HepG2 (cell line): Measurements from ENCODE around the gene TLCD3B. TPM values are rescaled to one million over a fixed set of nuclear protein-coding genes. Genes with fewer than 3 reads are reported as not detected.
A peak's percentile ranks its signal among the peaks of the same experiment; 100 is the strongest.

Experiments
- BHLHE40 ChIP-seq: IDR thresholded peaks from 2 replicates; pipeline ENCODE4 v1.6.1; 2011; ENCODE audit warnings: low read length, improper control_type of control experiment
- E2F1 ChIP-seq: sonication (generic); formaldehyde crosslinking; IDR thresholded peaks from 2 replicates; pipeline ENCODE4 v1.5.0; 2020; ENCODE audit warnings: missing genetic modification reagents
- HHEX ChIP-seq: IDR thresholded peaks from 2 replicates; pipeline ENCODE4 v1.6.1; 2016; ENCODE audit warnings: control low read depth
- KLF13 ChIP-seq: sonication (generic); formaldehyde crosslinking; IDR thresholded peaks from 2 replicates; pipeline ENCODE4 v1.4.0; 2020; ENCODE audit warnings: mild to moderate bottlenecking, missing genetic modification reagents
- MATR3 ChIP-seq: sonication (generic); formaldehyde crosslinking; IDR thresholded peaks from 2 replicates; pipeline ENCODE4 v1.4.0; 2020; ENCODE audit warnings: missing genetic modification reagents
- NBN ChIP-seq: fragments of 450-650 bp; conservative IDR thresholded peaks from 2 replicates; pipeline ENCODE4 v1.6.1; 2017
- NR2F2 ChIP-seq: IDR thresholded peaks from 2 replicates; pipeline ENCODE4 v1.6.1; 2012; ENCODE audit warnings: low read depth, inconsistent platforms, borderline replicate concordance
- POLR2G ChIP-seq: fragments of 200-400 bp; formaldehyde crosslinking; IDR thresholded peaks from 2 replicates; pipeline ENCODE4 v1.6.1; 2018; ENCODE audit warnings: mild to moderate bottlenecking, low read depth, low read length, moderate library complexity
- SPEN ChIP-seq: sonication (generic); formaldehyde crosslinking; IDR thresholded peaks from 2 replicates; pipeline ENCODE4 v1.5.1; 2020; ENCODE audit warnings: low read depth, mild to moderate bottlenecking, missing genetic modification reagents
- ZEB1 ChIP-seq: IDR thresholded peaks from 2 replicates; pipeline ENCODE4 v1.6.1; 2012; ENCODE audit warnings: mild to moderate bottlenecking, low read depth, inconsistent platforms; ENCODE audit not compliant: insufficient replicate concordance
- ZNF383 ChIP-seq: sonication (generic); formaldehyde crosslinking; IDR thresholded peaks from 2 replicates; pipeline ENCODE4 v1.4.0; 2020; ENCODE audit warnings: missing genetic modification reagents, mild to moderate bottlenecking, borderline replicate concordance
- ZNF598 ChIP-seq: sonication (generic); formaldehyde crosslinking; IDR thresholded peaks from 2 replicates; pipeline ENCODE4 v1.5.1; 2020; ENCODE audit warnings: mild to moderate bottlenecking, missing genetic modification reagents, borderline replicate concordance
- ZNF687 ChIP-seq: sonication (generic); formaldehyde crosslinking; IDR thresholded peaks from 2 replicates; pipeline ENCODE4 v1.5.1; 2020; ENCODE audit warnings: mild to moderate bottlenecking, missing genetic modification reagents, moderate library complexity
- ZSCAN20 ChIP-seq: sonication (generic); formaldehyde crosslinking; IDR thresholded peaks from 2 replicates; pipeline ENCODE4 v1.4.0; 2020; ENCODE audit warnings: missing genetic modification reagents, mild to moderate bottlenecking, borderline replicate concordance
- polyA plus RNA-seq, 8 experiments: library from polyadenylated mRNA; depleted of rRNA in 3 of 8; stranded (reverse) in 7 of 8; unstranded in 1 of 8; fragments of >200 nt; fragmentation: Illumina TruSeq in 4 of 8; extraction: Trizol in 4 of 8; gene quantifications; 2 replicates each; pipeline versions ENCODE4 v1.2.1 to v1.2.3, GENCODE V29; 2011 to 2016; ENCODE audit warnings: low read depth in 4 of 8, missing spikeins in 1 of 8, mixed read lengths in 1 of 8; ENCODE audit not compliant: insufficient read depth in 1 of 8
- total RNA-seq, 5 experiments: library from RNA; depleted of rRNA; stranded (reverse); fragments of >200 nt; fragmentation: Illumina TruSeq; extraction: Trizol; gene quantifications; 2 replicates each; pipeline ENCODE4 v1.2.3, GENCODE V29; 2016; ENCODE audit warnings: low read depth in 1 of 5
- TF ChIP-seq, protein P1 (sequence below): sonication (generic); formaldehyde crosslinking; IDR thresholded peaks from 2 replicates; pipeline ENCODE4 v1.8.0; 2022; ENCODE audit warnings: missing genetic modification reagents, mild to moderate bottlenecking, inconsistent platforms, borderline replicate concordance
- TF ChIP-seq, protein P2 (sequence below): sonication (generic); formaldehyde crosslinking; IDR thresholded peaks from 2 replicates; pipeline ENCODE4 v1.4.0; 2020; ENCODE audit warnings: missing genetic modification reagents

TLCD3B gene
- total and polyA plus RNA-seq, 2 of the 13 experiments (the other 11 are each of a cell fraction or from before 2014, with no cell fraction given), result not detected

DNA sequence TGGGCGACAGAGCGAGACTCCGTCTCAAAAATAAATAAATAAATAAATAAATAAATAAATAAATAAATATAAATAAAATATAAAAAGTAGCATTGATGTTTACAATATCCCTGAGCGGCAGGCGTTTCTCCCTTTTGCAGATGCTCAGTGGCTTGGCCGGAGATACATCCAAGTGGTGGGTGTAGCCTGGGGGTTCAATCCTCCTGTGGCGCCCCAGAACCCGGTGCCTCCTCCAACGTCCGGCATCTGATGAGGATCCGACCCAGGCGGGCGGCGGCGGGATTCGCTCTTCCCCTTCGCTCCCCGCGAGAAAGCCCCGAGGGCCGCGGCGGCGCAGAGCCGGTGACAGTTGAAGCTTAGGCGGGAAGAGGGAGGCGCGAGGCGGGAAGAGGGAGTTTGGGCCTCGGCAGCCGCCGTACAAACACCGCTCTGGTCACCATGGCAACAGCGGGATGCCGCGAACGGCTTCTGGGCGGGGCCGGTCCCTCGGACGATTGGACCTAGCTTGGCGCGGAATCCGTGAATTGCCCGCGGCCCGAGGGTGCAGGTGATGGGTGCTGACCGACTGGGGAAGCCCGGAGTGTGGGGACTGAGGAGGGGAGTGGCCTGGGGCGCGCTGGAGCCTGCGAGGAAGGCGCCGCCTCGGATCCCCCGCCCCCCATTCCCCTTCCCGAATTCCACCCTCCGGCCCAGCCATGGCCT is 21.8 kb upstream of the TLCD3B start (continued):
- TF ChIP-seq NR2F2 (no peak; the same call in 1 of the 2 replicates), BHLHE40 (no peak), ZEB1 (peak; percentile 45), POLR2G (no peak), ZNF598 (CRISPR knock-in tag) (peak; percentile 82; the same call in 1 of the 2 replicates), MATR3 (CRISPR knock-in tag) (no peak), HHEX (CRISPR knock-in tag) (no peak), ZNF687 (CRISPR knock-in tag) (peak; percentile 99), E2F1 (peak; percentile 100), ZNF383 (no peak), SPEN (CRISPR knock-in tag) (peak; percentile 98), NBN (no peak), KLF13 (CRISPR knock-in tag) (peak; percentile 82), ZSCAN20 (CRISPR knock-in tag) (peak; percentile 82; the same call in 1 of the 2 replicates)
- TF ChIP-seq, protein P1, sequence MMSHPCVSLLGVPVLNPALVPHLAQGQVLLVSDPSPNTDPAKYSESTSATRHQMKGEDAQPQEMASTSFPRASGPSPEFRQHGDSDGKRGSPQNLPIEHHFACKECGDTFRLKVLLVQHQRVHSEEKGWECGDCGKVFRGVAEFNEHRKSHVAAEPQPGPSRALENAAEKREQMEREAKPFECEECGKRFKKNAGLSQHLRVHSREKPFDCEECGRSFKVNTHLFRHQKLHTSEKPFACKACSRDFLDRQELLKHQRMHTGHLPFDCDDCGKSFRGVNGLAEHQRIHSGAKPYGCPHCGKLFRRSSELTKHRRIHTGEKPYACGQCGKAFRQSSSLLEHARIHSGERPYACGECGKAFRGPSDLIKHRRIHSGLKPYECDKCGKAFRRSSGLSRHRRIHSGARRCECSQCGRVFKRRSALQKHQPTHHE (CRISPR knock-in tag), result peak; percentile 92; the same call in 1 of the 2 replicates
- TF ChIP-seq, protein P2, sequence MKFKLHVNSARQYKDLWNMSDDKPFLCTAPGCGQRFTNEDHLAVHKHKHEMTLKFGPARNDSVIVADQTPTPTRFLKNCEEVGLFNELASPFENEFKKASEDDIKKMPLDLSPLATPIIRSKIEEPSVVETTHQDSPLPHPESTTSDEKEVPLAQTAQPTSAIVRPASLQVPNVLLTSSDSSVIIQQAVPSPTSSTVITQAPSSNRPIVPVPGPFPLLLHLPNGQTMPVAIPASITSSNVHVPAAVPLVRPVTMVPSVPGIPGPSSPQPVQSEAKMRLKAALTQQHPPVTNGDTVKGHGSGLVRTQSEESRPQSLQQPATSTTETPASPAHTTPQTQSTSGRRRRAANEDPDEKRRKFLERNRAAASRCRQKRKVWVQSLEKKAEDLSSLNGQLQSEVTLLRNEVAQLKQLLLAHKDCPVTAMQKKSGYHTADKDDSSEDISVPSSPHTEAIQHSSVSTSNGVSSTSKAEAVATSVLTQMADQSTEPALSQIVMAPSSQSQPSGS, result peak; percentile 86
